Fibroblast of the aortic adventitia (primary cell): ENCODE measurements around the gene CADPS2. TPM values are rescaled to one million over a fixed set of nuclear protein-coding genes. Genes with fewer than 3 reads are reported as not detected.
"Not testable (repeated sequence)": the region's sequence is repeated elsewhere in the genome, so short reads cannot be mapped to it uniquely, and the experiment has no call there.

Experiments
- DNase-seq: peaks from one replicate; pipeline ENCODE4 v3.0.0-alpha.2; 2010; ENCODE audit warnings: low read depth
- H3K4me3 ChIP-seq: 2 replicates; pipeline ENCODE4 v1.5.1; 2011; ENCODE audit warnings: low read depth, mild to moderate bottlenecking, control low read depth, low read length, moderate library complexity
- CTCF ChIP-seq: IDR thresholded peaks from 2 replicates; pipeline ENCODE4 v1.5.1; 2011; ENCODE audit warnings: mild to moderate bottlenecking, low read length, control low read depth, inconsistent platforms; ENCODE audit not compliant: insufficient read depth
- total RNA-seq: library from RNA; depleted of rRNA; stranded (reverse); fragments of >200 nt; gene quantifications from 2 replicates; pipeline ENCODE4 v1.2.3, GENCODE V29; 2012; ENCODE audit warnings: low replicate concordance

Gene CADPS2
- total RNA-seq, 1 donor: 16.0 TPM

- DNase-seq: peak; percentile 17
- no peak overlapping the region for H3K4me3 ChIP-seq
- TF ChIP-seq CTCF: no peak
These were observed 234.8 kb downstream of the CADPS2 start for GRCh38 chr7:122651451-122651850.

GRCh38 chr7:122643250-122643649, 243.0 kb downstream of the CADPS2 start:
- no peak for TF ChIP-seq CTCF
- DNase-seq: no peak
- H3K4me3 ChIP-seq: no peak overlapping the region

GRCh38 chr7:122638459-122638858, 247.8 kb downstream of the CADPS2 start:
- DNase-seq: no peak
- H3K4me3 ChIP-seq: no peak overlapping the region
- no peak for TF ChIP-seq CTCF

GRCh38 chr7:122637784-122638183, 248.5 kb downstream of the CADPS2 start:
- no peak overlapping the region for H3K4me3 ChIP-seq
- no peak for TF ChIP-seq CTCF
- DNase-seq: no peak

GRCh38 chr7:122635481-122635880, 250.8 kb downstream of the CADPS2 start:
- not testable (repeated sequence) for H3K4me3 ChIP-seq, DNase-seq

- no peak for DNase-seq
- no peak overlapping the region for H3K4me3 ChIP-seq
- no peak for TF ChIP-seq CTCF
These were observed 252.8 kb downstream of the CADPS2 start for GRCh38 chr7:122633472-122633871.

- H3K4me3 ChIP-seq: no peak overlapping the region
- no peak for DNase-seq
- no peak for TF ChIP-seq CTCF
These were observed 254.0 kb downstream of the CADPS2 start for GRCh38 chr7:122632238-122632637.
